H1 (cell line): ENCODE data around the gene KSR2. TPM values are rescaled to one million over a fixed set of nuclear protein-coding genes. Genes with fewer than 3 reads are reported as not detected.

Experiments
- CTCF ChIA-PET: fragments of 300-600 bp; sonication (Branson Sonifier 250); formaldehyde crosslinking; loops from one replicate; lab custom pipeline; 2021; ENCODE audit not compliant: partially characterized antibody; lab: Charles Lee
- POLR2A ChIA-PET: fragments of 300-600 bp; sonication (Branson Sonifier 250); formaldehyde crosslinking; loops from one replicate; lab custom pipeline; 2021; ENCODE audit warnings: inconsistent platforms; ENCODE audit not compliant: partially characterized antibody; lab: Charles Lee
- DNase-seq, 2 experiments: peaks; one replicate each; pipeline versions ENCODE4 v3.0.0 to v3.0.0-alpha.2; 2010 to 2022; ENCODE audit warnings: low spot score in 2 of 2, low read depth in 1 of 2, mixed read lengths in 1 of 2
- FAIRE-seq: peaks from 2 replicates; lab custom pipeline; 2011; peaks lifted over from hg19 to GRCh38; lab: Jason Lieb, UNC
- H2AFZ ChIP-seq: 2 replicates; pipeline ENCODE4 v1.8.1; 2012; ENCODE audit warnings: low read length, inconsistent platforms
- H2AK5ac ChIP-seq: 2 replicates; pipeline ENCODE4 v1.6.1; 2013; ENCODE audit warnings: low read depth, low read length
- H2BK120ac ChIP-seq: replicated peaks from 2 replicates; pipeline ENCODE3; 2013; ENCODE audit warnings: low read depth, low read length, inconsistent platforms
- H2BK12ac ChIP-seq: 2 replicates; pipeline ENCODE4 v1.6.1; 2013; ENCODE audit warnings: low read depth, low read length
- H2BK15ac ChIP-seq: 2 replicates; pipeline ENCODE4 v1.6.1; 2013; ENCODE audit warnings: low read length
- H2BK20ac ChIP-seq: 2 replicates; pipeline ENCODE4 v1.6.1; 2013; ENCODE audit warnings: low read length
- H2BK5ac ChIP-seq: 2 replicates; pipeline ENCODE4 v1.6.1; 2013; ENCODE audit warnings: low read depth, low read length
- H3K14ac ChIP-seq: 2 replicates; pipeline ENCODE4 v1.6.1; 2013; ENCODE audit warnings: inconsistent platforms; ENCODE audit not compliant: insufficient read length
- H3K18ac ChIP-seq: 2 replicates; pipeline ENCODE4 v1.6.1; 2013; ENCODE audit warnings: low read length; ENCODE audit errors: extremely low read depth
- H3K23ac ChIP-seq: 2 replicates; pipeline ENCODE4 v1.6.1; 2013; ENCODE audit warnings: inconsistent platforms; ENCODE audit not compliant: insufficient read length
- H3K23me2 ChIP-seq: 2 replicates; pipeline ENCODE4 v1.6.1; 2013; ENCODE audit warnings: low read depth, low read length
- H3K27ac ChIP-seq: 2 replicates; pipeline ENCODE4 v1.6.1; 2011; ENCODE audit warnings: low read depth, low read length, inconsistent platforms
- H3K27me3 ChIP-seq, 4 experiments: replicated peaks in 1 of 4; 1 replicate in 1 of 4; 2 replicates in 3 of 4; pipeline versions ENCODE4 v1.6.1 to v1.8.1; 2011 to 2013; ENCODE audit warnings: low read length in 3 of 4, mild to moderate bottlenecking in 3 of 4, inconsistent platforms in 2 of 4, mixed read lengths in 2 of 4, moderate library complexity in 1 of 4; ENCODE audit not compliant: control insufficient read depth in 3 of 4, insufficient read depth in 3 of 4; ENCODE audit errors: extremely low read depth in 1 of 4
- H3K36me3 ChIP-seq, 4 experiments: 2 replicates each; pipeline versions ENCODE4 v1.6.1 to v1.8.1; 2011 to 2013; ENCODE audit warnings: mild to moderate bottlenecking in 4 of 4, low read length in 3 of 4, moderate library complexity in 2 of 4, control low read depth in 1 of 4, inconsistent platforms in 1 of 4; ENCODE audit not compliant: insufficient read depth in 4 of 4, control insufficient read depth in 2 of 4
- H3K4ac ChIP-seq: replicated peaks from 2 replicates; pipeline ENCODE3; 2013; ENCODE audit warnings: low read length, low read depth, mixed read lengths, inconsistent platforms; ENCODE audit not compliant: insufficient read length
- H3K4me1 ChIP-seq, 4 experiments: replicated peaks in 1 of 4; 1 replicate in 1 of 4; 2 replicates in 3 of 4; pipeline versions ENCODE4 v1.6.1 to v1.8.1; 2011 to 2013; ENCODE audit warnings: low read length in 3 of 4, inconsistent platforms in 2 of 4, mixed read lengths in 1 of 4; ENCODE audit not compliant: insufficient read depth in 4 of 4, control insufficient read depth in 3 of 4
- H3K4me2 ChIP-seq, 2 experiments: 2 replicates each; pipeline versions ENCODE4 v1.6.1 to v1.8.1; 2011 to 2013; ENCODE audit warnings: low read depth in 2 of 2, low read length in 2 of 2, control low read depth in 1 of 2, inconsistent platforms in 1 of 2, mild to moderate bottlenecking in 1 of 2; ENCODE audit not compliant: insufficient read depth in 1 of 2
- H3K4me3 ChIP-seq, 4 experiments: fragments of 200-600, 300-600 bp in 1 of 4; sonication (generic), shearing (Covaris generic), sonication (Bioruptor Twin) in 1 of 4; 2 replicates each; pipeline versions ENCODE4 v1.5.1 to v1.8.1; 2011 to 2016; ENCODE audit warnings: low read length in 4 of 4, low read depth in 3 of 4, control low read depth in 2 of 4, inconsistent platforms in 2 of 4, mild to moderate bottlenecking in 2 of 4, mixed read lengths in 1 of 4, moderate library complexity in 1 of 4; ENCODE audit not compliant: insufficient read depth in 2 of 4; ENCODE audit errors: extremely low read depth in 1 of 4
- H3K56ac ChIP-seq: replicated peaks from 2 replicates; pipeline ENCODE3; 2013; ENCODE audit warnings: low read depth, mild to moderate bottlenecking, mixed read lengths, low read length, inconsistent platforms; ENCODE audit not compliant: insufficient read length
- H3K79me1 ChIP-seq: 2 replicates; pipeline ENCODE4 v1.6.1; 2013; ENCODE audit warnings: low read depth, low read length, control low read depth
- H3K79me2 ChIP-seq, 2 experiments: 2 replicates each; pipeline versions ENCODE4 v1.6.1 to v1.8.1; 2012 to 2013; ENCODE audit warnings: low read length in 2 of 2, mild to moderate bottlenecking in 2 of 2, inconsistent platforms in 1 of 2; ENCODE audit not compliant: insufficient read depth in 2 of 2, control insufficient read depth in 1 of 2
- H3K9ac ChIP-seq, 4 experiments: replicated peaks in 1 of 4; 1 replicate in 1 of 4; 2 replicates in 3 of 4; pipeline versions ENCODE4 v1.6.1 to v1.8.1; 2011 to 2013; ENCODE audit warnings: low read depth in 3 of 4, low read length in 3 of 4, control low read depth in 2 of 4, mild to moderate bottlenecking in 2 of 4, moderate library complexity in 2 of 4, inconsistent platforms in 1 of 4; ENCODE audit errors: extremely low read depth in 1 of 4
- H3K9me3 ChIP-seq, 2 experiments: 2 replicates each; pipeline versions ENCODE4 v1.6.1 to v1.8.1; 2012 to 2013; ENCODE audit warnings: mild to moderate bottlenecking in 2 of 2, moderate library complexity in 2 of 2, control low read depth in 1 of 2, inconsistent platforms in 1 of 2, low read depth in 1 of 2, low read length in 1 of 2, mixed read lengths in 1 of 2; ENCODE audit not compliant: insufficient read depth in 2 of 2
- H4K20me1 ChIP-seq, 2 experiments: replicated peaks in 1 of 2; 2 replicates each; pipeline versions ENCODE3 to v1.8.1; 2011 to 2013; ENCODE audit warnings: inconsistent platforms in 2 of 2, low read length in 2 of 2, mild to moderate bottlenecking in 1 of 2; ENCODE audit not compliant: insufficient read depth in 2 of 2, control insufficient read depth in 1 of 2
- H4K5ac ChIP-seq: 2 replicates; pipeline ENCODE4 v1.6.1; 2013; ENCODE audit warnings: low read length, low read depth, mixed read lengths, inconsistent platforms; ENCODE audit not compliant: insufficient read length
- H4K8ac ChIP-seq: 2 replicates; pipeline ENCODE4 v1.8.0; 2013; ENCODE audit warnings: mild to moderate bottlenecking, moderate library complexity, low read length, inconsistent platforms; ENCODE audit not compliant: insufficient read depth; ENCODE audit errors: extremely low read depth
- H4K91ac ChIP-seq: replicated peaks from 2 replicates; pipeline ENCODE3; 2013; ENCODE audit warnings: low read length, mixed read lengths, inconsistent platforms; ENCODE audit not compliant: insufficient read length
- CEBPB ChIP-seq: IDR thresholded peaks from 2 replicates; pipeline ENCODE4 v1.6.1; 2012; ENCODE audit warnings: low read depth, low read length
- TBP ChIP-seq: IDR thresholded peaks from 2 replicates; pipeline ENCODE4 v1.6.1; 2011; ENCODE audit warnings: low read depth, low read length, improper control_type of control experiment
- WGBS, 2 experiments: shearing (Covaris generic) in 1 of 2; methylation state at CpG; one replicate each; pipeline versions ENCODE4 v1.1.6 to v1.1.7; 2013 to 2015; ENCODE audit warnings: low lambda C conversion rate in 2 of 2, mixed read lengths in 2 of 2, inconsistent platforms in 1 of 2, low coverage in 1 of 2, missing lambda C conversion rate in 1 of 2; ENCODE audit not compliant: insufficient replicate concordance in 2 of 2, insufficient coverage in 1 of 2, insufficient read length in 1 of 2; ENCODE audit errors: extremely low coverage in 1 of 2, missing lambda C conversion rate in 1 of 2; 5-methylcytosine and 5-hydroxymethylcytosine counted together
- polyA plus RNA-seq, 7 experiments: library from polyadenylated mRNA; depleted of rRNA in 3 of 7; stranded (reverse) in 5 of 7; unstranded in 2 of 7; fragments of >200 nt in 5 of 7; fragments of 200-250 nt in 2 of 7; gene quantifications; 1 replicate in 5 of 7; 2 replicates in 1 of 7; 4 replicates in 1 of 7; pipeline versions ENCODE4 v1.2.1 to v1.2.3, GENCODE V29; 2011 to 2013; ENCODE audit warnings: missing spikeins in 2 of 7, mixed read lengths in 2 of 7
- total RNA-seq: library from RNA; stranded (reverse); fragmentation: NEBNext Ultra II Directional; extraction: Animal tissue kit (Norgen Biotek cat#: 25700); gene quantifications from 2 replicates; pipeline ENCODE4 v1.2.1, GENCODE V29; 2021

The KSR2 gene
- total and polyA plus RNA-seq, 2 of the 8 experiments (the other 6 are each of a cell fraction or from before 2014, with no cell fraction given): 0.74 to 2.2 TPM

GRCh38 chr12:117453961-117454360, 514.8 kb downstream of the KSR2 start:
- peaks cover 0 to 5% of the 10 kb centered on the region in 2 experiments; a peak in 1 of 4 replicates for H3K9me3 ChIP-seq
- H3K14ac ChIP-seq: no peak overlapping the region
- no peak overlapping the region for H2AFZ ChIP-seq
- peak; percentile 92 for TF ChIP-seq CEBPB
- TF ChIP-seq TBP: no peak
- H3K4me3 ChIP-seq: no peak overlapping the region
- no peak overlapping the region for H3K4ac ChIP-seq
- H4K5ac ChIP-seq: no peak overlapping the region
- ChIA-PET POLR2A (no interaction called here), CTCF (no interaction called here)
- no peaks in the 10 kb centered on the region for H3K27me3 ChIP-seq
- no peak for FAIRE-seq
- no peak overlapping the region for H2BK5ac ChIP-seq
- no peak overlapping the region for H2BK15ac ChIP-seq
- WGBS, 2 experiments: 84% methylated on average over 4 of the region's 4 CpGs; no CpG with 5 or more reads in 1 of the 2 experiments
- no peak overlapping the region for H3K4me2 ChIP-seq
- no peaks in the 10 kb centered on the region for H3K23me2 ChIP-seq
- H4K20me1 ChIP-seq: no peaks in the 10 kb centered on the region
- H3K79me1 ChIP-seq: no peaks in the 10 kb centered on the region
- no peaks in the 10 kb centered on the region for H3K4me1 ChIP-seq
- H3K36me3 ChIP-seq: no peaks in the 10 kb centered on the region
- no peak overlapping the region for H3K23ac ChIP-seq
- no peak overlapping the region for H2BK12ac ChIP-seq
- no peak overlapping the region for H4K8ac ChIP-seq
- H4K91ac ChIP-seq: no peak overlapping the region
- H3K79me2 ChIP-seq: no peaks in the 10 kb centered on the region
- no peak overlapping the region for H3K9ac ChIP-seq
- no peak overlapping the region for H2BK20ac ChIP-seq
- no peak overlapping the region for H3K27ac ChIP-seq
- no peak overlapping the region for H3K18ac ChIP-seq
- DNase-seq: no peak
- no peak overlapping the region for H2BK120ac ChIP-seq
- no peak overlapping the region for H3K56ac ChIP-seq
- no peak overlapping the region for H2AK5ac ChIP-seq
